GM23248 (cell line): ENCODE data around the gene LRBA. TPM values are rescaled to one million over a fixed set of nuclear protein-coding genes. Genes with fewer than 3 reads are reported as not detected.

ENCODE experiments used
- DNase-seq: peaks from one replicate; pipeline ENCODE4 v3.0.0-alpha.2; 2015
- H2AFZ ChIP-seq: fragments of 200-600 bp; sonication (generic); 2 replicates; pipeline ENCODE4 v1.6.1; 2016; ENCODE audit warnings: antibody characterized with exemption
- H3F3A ChIP-seq: fragments of 200-600 bp; sonication (generic); 2 replicates; pipeline ENCODE4 v1.6.1; 2016; ENCODE audit warnings: mild to moderate bottlenecking, antibody characterized with exemption, mixed run types; ENCODE audit not compliant: insufficient read depth
- H3K27ac ChIP-seq: fragments of 200-600 bp; sonication (generic); 2 replicates; pipeline ENCODE4 v1.5.1; 2016; ENCODE audit warnings: mild to moderate bottlenecking
- H3K27me3 ChIP-seq: fragments of 200-600 bp; sonication (generic); replicated peaks from 2 replicates; pipeline ENCODE4 v1.6.1; 2016; ENCODE audit warnings: mild to moderate bottlenecking; ENCODE audit not compliant: insufficient read depth
- H3K36me3 ChIP-seq: fragments of 200-600 bp; sonication (generic); 2 replicates; pipeline ENCODE4 v1.6.1; 2016; ENCODE audit warnings: low read depth, mild to moderate bottlenecking
- H3K4me1 ChIP-seq: fragments of 200-600 bp; sonication (generic); 2 replicates; pipeline ENCODE4 v1.6.1; 2016; ENCODE audit warnings: mild to moderate bottlenecking; ENCODE audit not compliant: insufficient read depth
- H3K4me2 ChIP-seq: fragments of 200-600 bp; sonication (generic); one replicate; pipeline ENCODE4 v1.6.1; 2016; ENCODE audit warnings: mild to moderate bottlenecking; ENCODE audit not compliant: unreplicated experiment
- H3K4me3 ChIP-seq: fragments of 200-600 bp; sonication (generic); 2 replicates; pipeline ENCODE4 v1.5.1; 2016; ENCODE audit warnings: mild to moderate bottlenecking
- H3K79me2 ChIP-seq: fragments of 200-600 bp; sonication (generic); 2 replicates; pipeline ENCODE4 v1.6.1; 2016; ENCODE audit warnings: mild to moderate bottlenecking; ENCODE audit not compliant: insufficient read depth
- H3K9ac ChIP-seq: fragments of 200-600 bp; sonication (generic); 2 replicates; pipeline ENCODE4 v1.6.1; 2016; ENCODE audit warnings: mild to moderate bottlenecking
- H3K9me2 ChIP-seq: fragments of 200-600 bp; sonication (generic); 2 replicates; pipeline ENCODE4 v1.6.1; 2016; ENCODE audit warnings: mixed run types, mild to moderate bottlenecking, moderate library complexity; ENCODE audit not compliant: insufficient read depth
- H3K9me3 ChIP-seq: fragments of 200-600 bp; sonication (generic); one replicate; pipeline ENCODE4 v1.6.1; 2017; ENCODE audit warnings: low read depth
- H4K20me1 ChIP-seq: fragments of 200-600 bp; sonication (generic); 2 replicates; pipeline ENCODE4 v1.6.0; 2016; ENCODE audit not compliant: insufficient read depth
- EZH2 ChIP-seq: fragments of 200-600 bp; sonication (generic); IDR thresholded peaks from 2 replicates; pipeline ENCODE4 v1.6.1; 2018; ENCODE audit warnings: antibody characterized with exemption, mild to moderate bottlenecking; ENCODE audit not compliant: insufficient read depth, poor library complexity, severe bottlenecking
- EZH2phosphoT487 ChIP-seq: fragments of 200-600 bp; sonication (generic); IDR thresholded peaks from 2 replicates; pipeline ENCODE4 v1.6.1; 2018; ENCODE audit warnings: antibody characterized with exemption, moderate library complexity, mild to moderate bottlenecking, low read depth; ENCODE audit not compliant: insufficient read depth
- WGBS, 2 experiments: methylation state at CpG; one replicate each; pipeline ENCODE4 v1.1.6; 2015 to 2017; ENCODE audit warnings: low lambda C conversion rate in 2 of 2, low coverage in 1 of 2; ENCODE audit errors: missing lambda C conversion rate in 2 of 2; 5-methylcytosine and 5-hydroxymethylcytosine counted together
- in situ Hi-C: fragments of 300-500 bp; cut with MboI; formaldehyde crosslinking; loops from 2 replicates; pipeline ENCODE4 v1.15.0; 2020
- polyA plus RNA-seq: library from polyadenylated mRNA; unstranded; fragments of >200 nt; fragmentation: Nextera tagmentation; extraction: Ambion mirVana; gene quantifications from 2 replicates; pipeline ENCODE4 v1.2.1, GENCODE V29; 2016
- total RNA-seq: library from RNA; depleted of rRNA; stranded (reverse); fragments of >200 nt; shearing (Covaris generic); gene quantifications from 2 replicates; pipeline ENCODE4 v1.2.3, GENCODE V29; 2014

The LRBA gene
- total and polyA plus RNA-seq, 2 experiments from 2014 or later: 6.6 to 17.8 TPM

- no peaks in the 10 kb centered on the region for H3K4me1 ChIP-seq
- in situ Hi-C loops: no loop called here
- no peaks in the 10 kb centered on the region for H3K79me2 ChIP-seq
- no peak overlapping the region for H3K27ac ChIP-seq
- no peak overlapping the region for H3K4me3 ChIP-seq
- no peak overlapping the region for H3K4me2 ChIP-seq
- no peak overlapping the region for H3K9ac ChIP-seq
- WGBS, 2 experiments: 95 to 99% methylated on average over 2 of the region's 2 CpGs
- H3K36me3 ChIP-seq: no peaks in the 10 kb centered on the region
- no peaks in the 10 kb centered on the region for H3K27me3 ChIP-seq
- H3K9me3 ChIP-seq: no peaks in the 10 kb centered on the region
- no peaks in the 10 kb centered on the region for H3F3A ChIP-seq
- TF ChIP-seq EZH2phosphoT487: no peak
- TF ChIP-seq EZH2: no peak
- no peaks in the 10 kb centered on the region for H3K9me2 ChIP-seq
- H4K20me1 ChIP-seq: no peaks in the 10 kb centered on the region
- no peak for DNase-seq
- no peak overlapping the region for H2AFZ ChIP-seq
Observed at GRCh38 chr4:150436598-150437370, 578.3 kb downstream of the LRBA start.

- Histone ChIP-seq H3K4me3 (no peak overlapping the region), H2AFZ (no peak overlapping the region), H3K36me3 (no peaks in the 10 kb centered on the region), H3K9me3 (no peaks in the 10 kb centered on the region), H3K9me2 (no peaks in the 10 kb centered on the region), H3F3A (no peaks in the 10 kb centered on the region), H3K4me2 (no peak overlapping the region), H4K20me1 (no peaks in the 10 kb centered on the region), H3K79me2 (no peaks in the 10 kb centered on the region), H3K9ac (no peak overlapping the region), H3K4me1 (no peaks in the 10 kb centered on the region), H3K27me3 (no peaks in the 10 kb centered on the region), H3K27ac (no peak overlapping the region)
- TF ChIP-seq EZH2phosphoT487 (no peak), EZH2 (no peak)
- DNase-seq: no peak
- in situ Hi-C loops: no loop called here
Observed at GRCh38 chr4:150431221-150431620, 583.9 kb downstream of the LRBA start.

- no peaks in the 10 kb centered on the region for H3K4me1 ChIP-seq
- no peaks in the 10 kb centered on the region for H3K27me3 ChIP-seq
- no peaks in the 10 kb centered on the region for H3K9me2 ChIP-seq
- H4K20me1 ChIP-seq: no peaks in the 10 kb centered on the region
- TF ChIP-seq EZH2: no peak
- no peak for TF ChIP-seq EZH2phosphoT487
- no peaks in the 10 kb centered on the region for H3F3A ChIP-seq
- no peaks in the 10 kb centered on the region for H3K79me2 ChIP-seq
- H3K4me3 ChIP-seq: no peak overlapping the region
- in situ Hi-C loops: no loop called here
- no peak overlapping the region for H3K9ac ChIP-seq
- H3K9me3 ChIP-seq: no peaks in the 10 kb centered on the region
- no peak overlapping the region for H3K27ac ChIP-seq
- WGBS, 2 experiments: 58 to 60% methylated on average over 1 of the region's 1 CpG
- H3K4me2 ChIP-seq: no peak overlapping the region
- no peaks in the 10 kb centered on the region for H3K36me3 ChIP-seq
- H2AFZ ChIP-seq: no peak overlapping the region
- DNase-seq: no peak
Observed at GRCh38 chr4:150425161-150425560, 589.9 kb downstream of the LRBA start.

GRCh38 chr4:150423503-150423902 lies 591.6 kb downstream of the LRBA start:
- Histone ChIP-seq H2AFZ (no peak overlapping the region), H3K4me2 (no peak overlapping the region), H4K20me1 (no peaks in the 10 kb centered on the region), H3F3A (no peaks in the 10 kb centered on the region), H3K36me3 (no peaks in the 10 kb centered on the region), H3K79me2 (no peaks in the 10 kb centered on the region), H3K9me3 (no peaks in the 10 kb centered on the region), H3K27me3 (no peaks in the 10 kb centered on the region), H3K27ac (no peak overlapping the region), H3K9me2 (no peaks in the 10 kb centered on the region), H3K9ac (no peak overlapping the region), H3K4me1 (no peaks in the 10 kb centered on the region), H3K4me3 (no peak overlapping the region)
- DNase-seq: no peak
- TF ChIP-seq EZH2phosphoT487: no peak
- no peak for TF ChIP-seq EZH2
- 90 to 91% methylated on average over 12 of the region's 12 CpGs for WGBS, 2 experiments
- in situ Hi-C loops: no loop called here

- Histone ChIP-seq H3K79me2 (no peaks in the 10 kb centered on the region), H2AFZ (no peak overlapping the region), H3K9ac (no peak overlapping the region), H4K20me1 (no peaks in the 10 kb centered on the region), H3K9me2 (no peaks in the 10 kb centered on the region), H3K36me3 (no peaks in the 10 kb centered on the region), H3K9me3 (no peaks in the 10 kb centered on the region), H3K4me2 (no peak overlapping the region), H3K4me1 (no peaks in the 10 kb centered on the region), H3K27ac (no peak overlapping the region), H3K4me3 (no peak overlapping the region), H3K27me3 (no peaks in the 10 kb centered on the region), H3F3A (no peaks in the 10 kb centered on the region)
- no peak for DNase-seq
- in situ Hi-C loops: no loop called here
- WGBS, 2 experiments: 84 to 88% methylated on average over 13 of the region's 13 CpGs
- TF ChIP-seq EZH2phosphoT487 (no peak), EZH2 (no peak)
Observed at GRCh38 chr4:150423074-150423473, 592.0 kb downstream of the LRBA start.
